ENCODE data around the gene RBM28.

Gene RBM28

DNA sequence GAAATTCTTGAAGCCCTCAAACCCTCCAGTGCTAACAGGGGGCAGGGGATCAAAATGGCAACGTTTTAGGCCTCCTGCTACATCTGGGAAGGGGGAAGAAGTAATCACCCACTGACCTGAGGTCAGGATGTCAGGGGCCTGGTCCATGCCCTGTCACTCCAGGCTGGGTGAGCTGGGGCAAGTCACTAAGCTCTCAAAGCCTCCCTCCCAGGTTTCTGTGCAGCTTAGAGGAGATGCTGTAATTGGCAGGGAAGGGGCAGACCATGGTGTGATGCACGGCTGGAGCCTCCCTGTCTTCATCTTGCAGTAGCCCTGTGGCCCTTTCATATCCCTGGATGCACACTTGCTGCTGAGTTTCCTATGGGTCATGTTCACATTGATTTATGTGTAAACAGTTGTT lies 75.5 kb downstream of the RBM28 start:
- Histone ChIP-seq H3K9me3 (no peaks in the 10 kb centered on the region), H3K4me1 (peaks cover 0 to 34% (median 29%) of the 10 kb centered on the region in 4 donors), H3K4me3 (no peak overlapping the region), H3K36me3 (no peaks in the 10 kb centered on the region), H3K27me3 (peaks cover 0 to 25% of the 10 kb centered on the region in 2 donors), H3K27ac (no peak overlapping the region)
- DNase-seq = no peak
- intact Hi-C loops (cut with DNase I; ENCODE audit: low total_unique reads) = no loop called here
- TF ChIP-seq CTCF (IDR thresholded peaks at IDR 0.05) = no peak

DNA sequence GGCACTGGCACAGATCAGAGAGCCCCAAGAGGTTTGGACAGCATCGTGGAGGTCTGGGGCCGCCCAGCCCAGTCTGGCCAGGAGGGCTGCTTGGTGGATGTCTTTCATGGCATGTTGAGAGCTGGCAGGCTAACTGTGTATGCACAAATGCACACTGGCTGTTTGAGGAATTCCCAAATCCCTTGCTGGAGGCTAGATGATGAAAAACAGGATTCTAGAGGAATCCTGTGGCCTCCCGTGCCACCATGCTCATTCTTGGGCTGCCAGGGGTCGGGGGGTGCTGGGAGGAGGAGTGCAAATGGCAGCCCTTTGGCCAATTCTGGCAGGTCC lies 76.1 kb downstream of the RBM28 start:
- Histone ChIP-seq H3K4me3 (peak overlapping the region; percentile 11 to 38), H3K4me1 (peaks cover 0 to 34% (median 29%) of the 10 kb centered on the region in 4 donors), H3K9me3 (no peaks in the 10 kb centered on the region), H3K27me3 (peaks cover 0 to 25% of the 10 kb centered on the region in 2 donors), H3K27ac (peak overlapping the region; percentile 42 to 46), H3K36me3 (no peaks in the 10 kb centered on the region)
- intact Hi-C loops (cut with DNase I; ENCODE audit: low total_unique reads) = no loop called here
- no peak for DNase-seq
- no peak for TF ChIP-seq CTCF (IDR thresholded peaks at IDR 0.05)

GRCh38 chr7:128266883-128267594 lies 76.7 kb downstream of the RBM28 start:
- no peaks in the 10 kb centered on the region for H3K9me3 ChIP-seq
- H3K27ac ChIP-seq = peak overlapping the region; percentile 42 to 46
- H3K4me3 ChIP-seq = peak overlapping the region; percentile 11 to 38
- intact Hi-C loops (cut with DNase I; ENCODE audit: low total_unique reads) = no loop called here
- peak; percentile 39 to 74 for DNase-seq
- peaks cover 0 to 19% of the 10 kb centered on the region in 2 donors for H3K27me3 ChIP-seq
- no peak for TF ChIP-seq CTCF (IDR thresholded peaks at IDR 0.05)
- H3K4me1 ChIP-seq = peaks cover 0 to 32% (median 27%) of the 10 kb centered on the region in 4 donors
- H3K36me3 ChIP-seq = no peaks in the 10 kb centered on the region

GRCh38 chr7:128266529-128266882 lies 77.2 kb downstream of the RBM28 start:
- DNase-seq = no peak
- Histone ChIP-seq H3K4me1 (peaks cover 0 to 26% (median 21%) of the 10 kb centered on the region in 4 donors), H3K36me3 (no peaks in the 10 kb centered on the region), H3K4me3 (peak overlapping the region; percentile 11 to 38), H3K27ac (peak overlapping the region; percentile 42 to 46), H3K9me3 (no peaks in the 10 kb centered on the region), H3K27me3 (peaks cover 0 to 14% of the 10 kb centered on the region in 2 donors)
- no peak for TF ChIP-seq CTCF (IDR thresholded peaks at IDR 0.05)
- intact Hi-C loops (cut with DNase I; ENCODE audit: low total_unique reads) = no loop called here

- H3K9me3 ChIP-seq = no peaks in the 10 kb centered on the region
- no peak overlapping the region for H3K27ac ChIP-seq
Observed at GRCh38 chr7:128265906-128266300, 77.8 kb downstream of the RBM28 start.

More at GRCh38 chr7:128265906-128266300, 77.8 kb downstream of the RBM28 start:
- Histone ChIP-seq H3K4me1 (peaks cover 0 to 20% (median 15%) of the 10 kb centered on the region in 4 donors), H3K4me3 (no peak overlapping the region), H3K36me3 (no peaks in the 10 kb centered on the region), H3K27me3 (peaks cover 0 to 8% of the 10 kb centered on the region in 2 donors)
- no peak for DNase-seq
- no peak for TF ChIP-seq CTCF (IDR thresholded peaks at IDR 0.05)
- intact Hi-C loops (cut with DNase I; ENCODE audit: low total_unique reads) = no loop called here
